ENCODE data around the gene PYY. TPM values are rescaled to one million over a fixed set of nuclear protein-coding genes. Genes with fewer than 3 reads are reported as not detected.

PYY gene
- total RNA-seq, 2 experiments from 2014 or later = not detected

DNA sequence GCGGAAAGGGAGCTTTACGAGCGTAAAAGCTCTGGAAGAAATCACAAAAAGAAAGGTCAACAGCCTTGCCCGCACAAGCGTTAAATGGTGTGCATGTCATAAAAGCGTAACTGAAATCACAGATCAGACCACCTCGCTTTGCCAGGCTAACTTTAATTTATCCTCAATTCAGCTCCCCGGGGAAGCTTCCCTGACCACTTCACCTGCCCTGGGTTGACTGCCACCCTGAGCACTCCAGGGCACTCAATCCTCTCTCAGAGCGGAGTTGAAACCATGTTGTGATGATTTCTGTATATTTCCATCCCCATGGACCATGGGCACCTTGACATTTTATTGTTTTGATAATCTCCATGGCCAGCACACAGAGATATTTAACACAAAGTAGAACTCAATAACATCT is 34.6 kb upstream of the PYY start:
- Mint-ChIP-seq H3K4me3 (no peak overlapping the region), H3K36me3 (no peaks in the 10 kb centered on the region), H3K4me1 (ENCODE audit: low read depth) (no peaks in the 10 kb centered on the region), H3K27me3 (peaks cover 11% of the 10 kb centered on the region), H3K9me3 (no peaks in the 10 kb centered on the region), H3K27ac (no peak overlapping the region)
- ChIA-PET POLR2A (no interaction called here), CTCF (interaction anchor here (0.6 kb wide), 1 partner anchor 99 kb away, joined by 3 read pairs; no protein-coding TSS in a partner anchor)
- intact Hi-C loops (cut with micrococcal nuclease) = no loop called here
- no peak for DNase-seq

DNA sequence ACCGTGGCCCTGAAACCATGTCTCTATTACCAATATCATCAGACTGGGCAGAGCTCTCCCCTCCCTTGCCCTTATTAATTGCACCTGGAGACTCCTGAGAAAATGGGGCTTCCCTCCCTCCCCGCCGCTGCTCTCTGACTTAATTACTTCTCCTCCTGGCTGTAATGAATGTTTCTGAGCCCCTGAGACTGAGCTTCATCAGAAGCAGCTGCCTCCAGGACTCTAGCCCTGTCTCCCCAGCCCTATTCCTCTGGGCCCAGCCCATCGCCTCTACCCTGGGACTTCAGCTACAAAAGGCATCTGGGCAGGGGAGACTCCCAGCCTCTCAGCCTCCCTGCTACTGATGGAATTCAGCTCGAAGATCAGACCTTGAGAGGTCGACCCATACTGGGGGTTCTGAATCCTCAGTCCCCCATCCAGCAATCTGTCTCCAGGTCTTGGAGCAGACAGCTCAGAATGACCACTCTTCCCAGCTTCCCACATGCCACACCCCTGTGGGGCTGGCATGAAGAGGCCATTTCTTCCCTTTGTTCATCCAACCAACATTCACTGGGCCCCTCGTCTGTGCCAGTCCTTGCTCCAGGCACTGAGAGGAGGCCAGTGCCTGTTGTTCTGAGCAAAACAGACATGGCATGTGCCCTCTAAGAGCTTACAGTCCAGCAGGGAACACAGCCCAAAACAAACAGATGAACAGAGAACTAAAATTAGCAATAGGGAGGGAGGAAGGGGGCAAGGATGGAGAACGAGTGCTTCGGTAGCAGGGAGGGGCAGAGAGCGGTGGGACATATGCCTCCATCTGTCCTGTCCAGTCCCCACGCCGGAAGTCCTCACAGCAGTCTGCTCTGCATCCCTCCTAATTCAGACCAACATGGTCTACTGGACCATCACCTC is 33.6 kb upstream of the PYY start:
- no peaks in the 10 kb centered on the region for H3K4me1 Mint-ChIP-seq (ENCODE audit: low read depth)
- H3K27ac Mint-ChIP-seq = no peak overlapping the region
- CTCF ChIA-PET = interaction anchor here (0.6 to 1.2 kb wide), 4 partner anchors 8 to 100 kb away, joined by 3 to 6 read pairs (median 3); no protein-coding TSS in a partner anchor
- intact Hi-C loops (cut with micrococcal nuclease) = no loop called here
- H3K27me3 Mint-ChIP-seq = peaks cover 20% of the 10 kb centered on the region
- POLR2A ChIA-PET = no interaction called here
- H3K36me3 Mint-ChIP-seq = no peaks in the 10 kb centered on the region
- no peaks in the 10 kb centered on the region for H3K9me3 Mint-ChIP-seq
- no peak for DNase-seq
- H3K4me3 Mint-ChIP-seq = no peak overlapping the region

DNA sequence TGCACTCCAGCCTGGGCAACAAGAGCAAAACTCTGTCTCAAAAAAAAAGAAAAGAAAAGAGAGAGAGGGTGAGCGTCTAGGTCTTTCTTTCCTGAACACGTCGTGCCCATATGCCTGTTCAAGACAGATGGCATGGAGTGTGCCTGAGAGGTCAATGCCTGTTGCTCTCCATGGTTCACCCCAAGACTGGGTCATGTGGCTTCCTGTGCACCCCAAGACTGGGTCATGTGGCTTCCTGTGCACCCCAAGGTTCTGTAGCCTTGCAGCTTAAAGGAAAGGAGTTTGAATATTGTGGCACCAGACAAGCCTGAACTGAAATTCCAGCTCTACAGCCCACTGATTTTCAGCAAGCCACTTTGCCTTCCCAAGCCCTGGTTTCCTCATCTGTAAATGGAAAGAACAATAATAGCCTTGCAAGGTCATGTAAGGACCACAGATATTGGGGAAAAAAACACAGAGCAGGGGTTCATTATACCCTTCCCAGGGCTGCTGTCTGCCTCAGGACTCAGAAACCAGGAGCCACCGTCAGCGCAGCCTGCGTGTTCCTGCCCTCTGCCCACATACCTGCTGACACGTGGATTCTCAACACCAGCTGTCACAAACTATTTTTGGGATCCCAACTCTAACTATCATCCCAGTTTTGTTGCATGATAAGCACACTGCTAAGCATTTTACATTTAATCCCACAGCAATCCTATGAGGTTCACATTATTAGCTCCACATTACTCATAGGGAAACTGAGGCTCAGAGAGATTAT is 32.7 kb upstream of the PYY start:
- no peaks in the 10 kb centered on the region for H3K36me3 Mint-ChIP-seq
- ChIA-PET CTCF (interaction anchor here (0.6 to 1.2 kb wide), 2 partner anchors 8 to 41 kb away, joined by 3 to 6 read pairs; no protein-coding TSS in a partner anchor), POLR2A (interaction anchor here (0.5 kb wide), 1 partner anchor 329 kb away, joined by 3 read pairs; no protein-coding TSS in a partner anchor)
- no peaks in the 10 kb centered on the region for H3K4me1 Mint-ChIP-seq (ENCODE audit: low read depth)
- H3K27me3 Mint-ChIP-seq = peaks cover 25% of the 10 kb centered on the region
- H3K4me3 Mint-ChIP-seq = no peak overlapping the region
- no peak overlapping the region for H3K27ac Mint-ChIP-seq
- intact Hi-C loops (cut with micrococcal nuclease) = no loop called here
- DNase-seq = no peak
- no peaks in the 10 kb centered on the region for H3K9me3 Mint-ChIP-seq

DNA sequence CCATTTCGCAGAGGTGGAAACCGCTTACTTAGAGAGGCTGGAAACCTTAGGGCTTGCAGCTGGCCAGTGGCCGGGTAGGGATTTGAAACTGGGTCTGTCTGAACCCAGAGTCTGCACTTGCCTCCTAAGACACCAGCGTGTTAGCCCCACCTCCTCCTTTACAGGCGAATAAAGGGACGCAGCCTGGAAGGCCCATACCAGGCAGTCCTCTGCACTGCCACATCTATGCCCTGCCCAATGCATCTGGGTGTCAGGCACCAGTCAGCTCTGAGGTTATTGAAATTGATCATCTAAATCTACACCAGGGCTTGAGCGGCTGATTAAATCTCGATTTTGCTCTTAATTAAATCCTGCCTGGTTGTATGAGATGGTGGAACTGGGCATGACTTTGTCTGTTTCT is 30.8 kb upstream of the PYY start:
- ChIA-PET CTCF (interaction anchor here (1.0 to 2.5 kb wide), 3 partner anchors 9 to 138 kb away, joined by 3 to 5 read pairs (median 3); partner anchors contain the start of gene CD300LG), POLR2A (no interaction called here)
- Mint-ChIP-seq H3K9me3 (no peaks in the 10 kb centered on the region), H3K4me3 (no peak overlapping the region), H3K27me3 (peaks cover 29% of the 10 kb centered on the region), H3K36me3 (no peaks in the 10 kb centered on the region), H3K4me1 (ENCODE audit: low read depth) (no peaks in the 10 kb centered on the region), H3K27ac (no peak overlapping the region)
- DNase-seq = no peak
- intact Hi-C loops (cut with micrococcal nuclease) = no loop called here

DNA sequence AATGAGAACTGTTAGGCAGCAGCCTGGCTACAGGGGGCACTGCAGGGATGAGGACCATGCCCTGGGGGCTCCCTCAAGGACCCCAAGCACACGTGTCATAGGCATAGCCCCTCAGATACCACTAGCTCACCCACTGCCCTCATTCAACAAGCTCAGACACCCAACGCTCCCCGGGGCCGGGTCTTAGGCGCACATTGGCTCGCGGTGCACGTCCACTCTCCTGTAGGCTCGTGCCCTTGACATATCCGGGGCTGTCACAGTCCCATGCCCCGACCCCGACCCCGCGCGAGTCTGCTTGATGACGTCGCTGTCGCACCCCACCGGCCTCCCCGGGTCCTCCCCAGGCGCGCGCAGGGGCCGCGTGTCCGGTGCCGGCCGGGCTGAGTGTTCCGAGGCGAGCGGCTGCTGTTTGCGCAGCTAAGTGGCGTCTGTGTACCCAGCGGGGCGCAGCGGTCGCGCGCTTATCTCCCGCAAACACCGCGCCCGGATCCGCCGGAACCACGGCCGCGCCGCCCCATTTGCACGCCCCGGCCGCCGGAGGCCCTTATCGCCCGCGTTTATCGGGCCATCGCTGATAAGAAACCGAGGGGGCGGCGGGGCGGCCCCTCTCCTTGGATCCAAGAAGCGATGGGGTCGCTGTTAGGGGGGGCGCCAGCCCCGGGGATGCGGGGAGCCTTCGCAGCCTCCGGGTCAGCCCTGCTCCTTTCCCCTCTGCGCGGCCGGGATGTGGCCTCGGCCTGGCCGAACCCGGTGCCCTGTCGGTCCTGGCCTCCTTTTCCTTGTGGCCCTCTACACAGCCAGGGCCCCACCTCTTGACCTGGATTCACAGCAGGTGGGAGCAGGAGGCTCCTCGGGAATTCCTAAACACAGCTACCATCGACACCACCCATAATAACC is 30.0 kb upstream of the PYY start:
- intact Hi-C loops (cut with micrococcal nuclease) = no loop called here
- ChIA-PET POLR2A (interaction anchor here (0.9 kb wide), 1 partner anchor 12 kb away, joined by 3 read pairs; no protein-coding TSS in a partner anchor), CTCF (interaction anchor here (1.0 to 2.5 kb wide), 5 partner anchors 10 to 137 kb away, joined by 3 to 9 read pairs (median 3); partner anchors contain the start of gene CD300LG)
- DNase-seq = no peak
- Mint-ChIP-seq H3K4me3 (no peak overlapping the region), H3K27me3 (peaks cover 29% of the 10 kb centered on the region), H3K27ac (no peak overlapping the region), H3K4me1 (ENCODE audit: low read depth) (no peaks in the 10 kb centered on the region), H3K36me3 (no peaks in the 10 kb centered on the region), H3K9me3 (no peaks in the 10 kb centered on the region)

- intact Hi-C loops (cut with micrococcal nuclease) = no loop called here
- no peaks in the 10 kb centered on the region for H3K9me3 Mint-ChIP-seq
- H3K27ac Mint-ChIP-seq = no peak overlapping the region
- no peaks in the 10 kb centered on the region for H3K4me1 Mint-ChIP-seq (ENCODE audit: low read depth)
- H3K36me3 Mint-ChIP-seq = no peaks in the 10 kb centered on the region
- ChIA-PET POLR2A (interaction anchor here (0.9 kb wide), 1 partner anchor 11 kb away, joined by 3 read pairs; no protein-coding TSS in a partner anchor), CTCF (interaction anchor here (1.1 to 2.5 kb wide), 3 partner anchors 39 to 137 kb away, joined by 3 to 9 read pairs (median 5); partner anchors contain the start of gene CD300LG)
- H3K4me3 Mint-ChIP-seq = no peak overlapping the region
- DNase-seq = no peak
- peaks cover 32% of the 10 kb centered on the region for H3K27me3 Mint-ChIP-seq
Observed at GRCh38 chr17:43983196-43983514, 29.4 kb upstream of the PYY start.

DNA sequence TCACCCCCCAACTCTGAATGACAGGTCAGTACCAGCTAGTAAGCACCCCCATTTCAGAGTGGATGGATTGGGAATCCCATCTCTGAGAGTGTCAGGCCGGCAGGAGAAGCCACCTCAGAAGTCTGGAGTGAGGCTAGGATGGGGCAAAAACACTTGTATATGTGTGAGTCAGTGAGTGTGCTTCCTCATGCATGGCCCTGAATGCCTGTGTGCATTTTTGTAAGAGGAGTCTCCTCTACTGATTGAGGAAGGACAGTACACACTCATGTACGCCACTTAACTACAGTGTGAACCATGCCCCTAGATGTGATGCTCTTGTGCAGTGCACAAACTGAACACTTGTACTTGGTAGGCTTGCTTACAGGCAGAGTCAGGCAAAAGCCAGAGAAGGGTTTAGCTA is 28.4 kb upstream of the PYY start:
- intact Hi-C loops (cut with micrococcal nuclease) = no loop called here
- ChIA-PET POLR2A (no interaction called here), CTCF (interaction anchor here (1.1 to 1.8 kb wide), 2 partner anchors 38 to 104 kb away, joined by 3 to 9 read pairs; no protein-coding TSS in a partner anchor)
- H3K4me1 Mint-ChIP-seq (ENCODE audit: low read depth) = no peaks in the 10 kb centered on the region
- H3K27me3 Mint-ChIP-seq = peaks cover 29% of the 10 kb centered on the region
- H3K27ac Mint-ChIP-seq = no peak overlapping the region
- H3K36me3 Mint-ChIP-seq = no peaks in the 10 kb centered on the region
- H3K4me3 Mint-ChIP-seq = no peak overlapping the region
- no peaks in the 10 kb centered on the region for H3K9me3 Mint-ChIP-seq
- no peak for DNase-seq

DNA sequence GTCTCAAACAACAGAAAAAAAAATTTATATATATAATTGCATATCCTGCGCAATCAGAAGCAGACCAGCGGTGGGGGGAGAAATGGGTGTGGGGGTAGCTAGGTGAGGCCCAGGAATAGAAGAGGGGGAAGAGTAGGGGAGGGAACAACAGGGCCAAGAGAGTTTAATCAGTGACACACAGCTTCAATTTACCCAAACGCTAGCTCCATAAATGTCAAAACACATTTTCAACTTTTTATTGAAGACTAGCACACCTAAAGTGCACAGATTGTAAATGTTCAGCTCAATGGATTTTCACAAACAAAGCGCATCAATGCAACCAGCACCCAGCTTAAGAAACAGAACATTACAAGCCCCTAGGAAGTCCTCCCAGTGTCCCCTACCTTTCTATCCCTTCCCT is 25.9 kb upstream of the PYY start:
- POLR2A ChIA-PET = interaction anchor here (0.6 kb wide), 1 partner anchor 496 kb away, joined by 3 read pairs; the partner anchor contains the start of gene DHX8
- CTCF ChIA-PET = interaction anchor here (1.2 to 1.4 kb wide), 2 partner anchors 36 to 70 kb away, joined by 3 to 5 read pairs; no protein-coding TSS in a partner anchor
- intact Hi-C loops (cut with micrococcal nuclease) = no loop called here
- H3K27me3 Mint-ChIP-seq = peaks cover 29% of the 10 kb centered on the region
- H3K9me3 Mint-ChIP-seq = no peaks in the 10 kb centered on the region
- no peaks in the 10 kb centered on the region for H3K4me1 Mint-ChIP-seq (ENCODE audit: low read depth)
- DNase-seq = no peak
- no peaks in the 10 kb centered on the region for H3K36me3 Mint-ChIP-seq
- no peak overlapping the region for H3K4me3 Mint-ChIP-seq
- no peak overlapping the region for H3K27ac Mint-ChIP-seq

GRCh38 chr17:43979011-43979410 is 25.3 kb upstream of the PYY start:
- no peaks in the 10 kb centered on the region for H3K4me1 Mint-ChIP-seq (ENCODE audit: low read depth)
- DNase-seq = no peak
- no peaks in the 10 kb centered on the region for H3K36me3 Mint-ChIP-seq
- intact Hi-C loops (cut with micrococcal nuclease) = no loop called here
- CTCF ChIA-PET = interaction anchor here (0.7 to 1.4 kb wide), 3 partner anchors 35 to 69 kb away, joined by 3 to 5 read pairs (median 3); partner anchors contain the start of gene TMEM101
- H3K27ac Mint-ChIP-seq = no peak overlapping the region
- H3K27me3 Mint-ChIP-seq = peaks cover 23% of the 10 kb centered on the region
- H3K9me3 Mint-ChIP-seq = no peaks in the 10 kb centered on the region
- POLR2A ChIA-PET = no interaction called here
- H3K4me3 Mint-ChIP-seq = no peak overlapping the region

GRCh38 chr17:43978078-43978477 is 24.3 kb upstream of the PYY start:
- no peak overlapping the region for H3K27ac Mint-ChIP-seq
- H3K4me3 Mint-ChIP-seq = no peak overlapping the region
- ChIA-PET POLR2A (no interaction called here), CTCF (no interaction called here)
- peaks cover 18% of the 10 kb centered on the region for H3K27me3 Mint-ChIP-seq
- intact Hi-C loops (cut with micrococcal nuclease) = no loop called here
- no peaks in the 10 kb centered on the region for H3K4me1 Mint-ChIP-seq (ENCODE audit: low read depth)
- no peaks in the 10 kb centered on the region for H3K9me3 Mint-ChIP-seq
- DNase-seq = no peak
- H3K36me3 Mint-ChIP-seq = no peaks in the 10 kb centered on the region

DNA sequence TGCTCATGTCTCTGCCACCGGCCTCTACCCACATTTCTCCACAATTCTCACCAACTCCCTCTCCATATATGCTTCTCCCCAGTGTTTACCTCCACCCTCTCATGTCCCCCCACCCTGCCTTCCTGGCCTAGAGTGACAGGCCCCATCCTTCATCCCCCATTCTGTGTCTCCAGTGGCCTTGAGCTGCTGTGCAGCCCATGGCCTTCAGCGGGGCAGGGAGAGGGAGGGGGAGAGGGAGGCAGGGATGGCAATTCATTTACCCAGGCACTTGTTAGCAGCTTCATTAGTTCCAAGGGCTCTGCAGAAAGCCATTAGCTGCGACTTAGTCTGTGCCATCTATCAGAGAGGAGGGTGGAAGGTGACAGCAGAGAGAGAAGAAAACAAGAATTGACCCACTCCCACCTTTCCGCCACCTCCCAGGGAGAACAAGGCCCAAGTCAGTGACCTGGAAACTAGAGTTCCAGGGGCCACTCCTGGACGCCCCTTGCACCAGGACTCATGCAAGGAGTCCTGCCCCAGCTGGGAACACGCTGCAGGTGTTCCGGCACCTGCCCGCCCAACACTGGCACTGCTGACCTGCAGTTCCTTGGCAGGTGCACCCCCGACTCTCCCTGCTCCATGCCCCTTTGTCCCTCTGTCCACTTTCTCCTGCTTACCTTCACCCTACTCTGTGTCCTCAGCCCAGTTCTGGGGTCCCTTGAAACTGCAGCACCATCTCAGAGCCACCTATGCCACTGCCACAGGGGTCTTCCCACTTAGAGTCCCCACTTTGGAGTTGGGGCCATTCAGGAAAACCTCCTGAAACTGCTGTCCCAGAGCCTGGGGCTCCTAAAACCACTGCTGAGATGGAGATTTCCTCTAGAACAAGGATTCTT is 23.5 kb upstream of the PYY start:
- Mint-ChIP-seq H3K27me3 (peaks cover 11% of the 10 kb centered on the region), H3K4me1 (ENCODE audit: low read depth) (no peaks in the 10 kb centered on the region), H3K4me3 (no peak overlapping the region), H3K9me3 (no peaks in the 10 kb centered on the region), H3K27ac (no peak overlapping the region), H3K36me3 (no peaks in the 10 kb centered on the region)
- intact Hi-C loops (cut with micrococcal nuclease) = no loop called here
- ChIA-PET POLR2A (no interaction called here), CTCF (no interaction called here)
- no peak for DNase-seq

Measured in activated CD4-positive, alpha-beta memory T cell treated with anti-CD3 and anti-CD28 coated beads for 36 hours (primary cell).